Measurements from ENCODE around the gene GDF11.

Gene GDF11

DNA sequence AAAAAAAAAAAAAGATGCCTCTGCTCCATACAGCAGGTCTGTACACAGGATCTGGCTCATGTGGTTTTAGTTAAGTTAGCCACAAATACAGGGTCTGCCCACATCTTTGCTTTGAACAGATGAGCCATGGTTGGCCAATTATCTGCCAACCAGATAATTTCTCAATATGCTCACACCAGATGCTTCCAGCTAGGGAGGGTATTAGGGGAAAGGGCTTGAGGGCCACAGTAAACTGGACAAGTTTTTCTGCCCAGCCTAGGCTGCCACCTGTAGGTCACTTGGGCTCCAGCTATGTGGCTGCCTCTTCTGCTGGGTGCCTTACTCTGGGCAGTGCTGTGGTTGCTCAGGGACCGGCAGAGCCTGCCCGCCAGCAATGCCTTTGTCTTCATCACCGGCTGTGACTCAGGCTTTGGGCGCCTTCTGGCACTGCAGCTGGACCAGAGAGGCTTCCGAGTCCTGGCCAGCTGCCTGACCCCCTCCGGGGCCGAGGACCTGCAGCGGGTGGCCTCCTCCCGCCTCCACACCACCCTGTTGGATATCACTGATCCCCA is 22.0 kb upstream of the GDF11 start:
- DNase-seq (ENCODE audit: extremely low read depth, low read depth), result peak; percentile 84
- TF ChIP-seq, protein P1, sequence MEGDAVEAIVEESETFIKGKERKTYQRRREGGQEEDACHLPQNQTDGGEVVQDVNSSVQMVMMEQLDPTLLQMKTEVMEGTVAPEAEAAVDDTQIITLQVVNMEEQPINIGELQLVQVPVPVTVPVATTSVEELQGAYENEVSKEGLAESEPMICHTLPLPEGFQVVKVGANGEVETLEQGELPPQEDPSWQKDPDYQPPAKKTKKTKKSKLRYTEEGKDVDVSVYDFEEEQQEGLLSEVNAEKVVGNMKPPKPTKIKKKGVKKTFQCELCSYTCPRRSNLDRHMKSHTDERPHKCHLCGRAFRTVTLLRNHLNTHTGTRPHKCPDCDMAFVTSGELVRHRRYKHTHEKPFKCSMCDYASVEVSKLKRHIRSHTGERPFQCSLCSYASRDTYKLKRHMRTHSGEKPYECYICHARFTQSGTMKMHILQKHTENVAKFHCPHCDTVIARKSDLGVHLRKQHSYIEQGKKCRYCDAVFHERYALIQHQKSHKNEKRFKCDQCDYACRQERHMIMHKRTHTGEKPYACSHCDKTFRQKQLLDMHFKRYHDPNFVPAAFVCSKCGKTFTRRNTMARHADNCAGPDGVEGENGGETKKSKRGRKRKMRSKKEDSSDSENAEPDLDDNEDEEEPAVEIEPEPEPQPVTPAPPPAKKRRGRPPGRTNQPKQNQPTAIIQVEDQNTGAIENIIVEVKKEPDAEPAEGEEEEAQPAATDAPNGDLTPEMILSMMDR (IDR thresholded peaks at IDR 0.05; ENCODE audit: low read depth, low read length), result peak; percentile 66

DNA sequence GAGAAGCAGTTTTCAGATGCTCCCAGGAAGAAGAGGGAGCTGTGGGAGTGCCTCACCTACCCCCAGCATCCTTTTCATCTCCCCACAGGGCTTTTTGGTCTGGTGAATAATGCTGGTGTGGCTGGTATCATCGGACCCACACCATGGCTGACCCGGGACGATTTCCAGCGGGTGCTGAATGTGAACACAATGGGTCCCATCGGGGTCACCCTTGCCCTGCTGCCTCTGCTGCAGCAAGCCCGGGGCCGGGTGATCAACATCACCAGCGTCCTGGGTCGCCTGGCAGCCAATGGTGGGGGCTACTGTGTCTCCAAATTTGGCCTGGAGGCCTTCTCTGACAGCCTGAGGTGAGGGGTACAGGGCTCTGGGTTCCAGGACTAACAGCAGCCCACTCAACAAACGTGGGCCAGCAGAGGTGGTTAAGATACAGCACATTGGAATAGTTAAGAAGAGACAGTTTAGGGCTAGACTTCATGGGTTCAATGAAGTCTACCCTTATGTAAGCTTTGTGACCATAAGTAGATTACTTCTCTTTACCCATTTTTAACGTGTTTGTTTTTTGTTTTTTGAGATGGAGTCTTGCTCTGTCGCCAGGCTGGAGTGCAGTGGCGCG is 21.2 kb upstream of the GDF11 start:
- TF ChIP-seq, protein P1 (IDR thresholded peaks at IDR 0.05; ENCODE audit: low read depth, low read length), result no peak
- DNase-seq (ENCODE audit: extremely low read depth, low read depth), result no peak

DNA sequence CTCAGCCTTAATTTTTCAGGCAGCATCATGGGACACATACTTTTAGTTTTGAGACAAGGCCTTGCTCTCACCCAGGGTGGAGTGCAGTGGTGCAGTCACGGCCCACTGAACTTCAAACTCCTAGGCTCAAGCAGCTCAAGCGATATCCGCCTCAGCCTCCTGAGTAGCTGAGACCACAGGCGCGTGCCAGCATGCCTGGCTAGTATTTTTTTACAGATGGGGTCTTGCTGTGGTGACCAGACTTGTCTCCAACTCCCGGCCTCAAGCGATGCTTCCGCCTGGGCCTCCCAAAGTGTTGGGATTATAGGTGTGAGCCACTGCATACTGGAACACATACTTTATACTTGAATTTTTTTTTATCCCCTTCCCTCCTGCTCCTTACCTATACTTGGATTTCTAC is 20.0 kb upstream of the GDF11 start:
- TF ChIP-seq, protein P1 (IDR thresholded peaks at IDR 0.05; ENCODE audit: low read depth, low read length), result no peak
- no peak for DNase-seq (ENCODE audit: extremely low read depth, low read depth)

DNA sequence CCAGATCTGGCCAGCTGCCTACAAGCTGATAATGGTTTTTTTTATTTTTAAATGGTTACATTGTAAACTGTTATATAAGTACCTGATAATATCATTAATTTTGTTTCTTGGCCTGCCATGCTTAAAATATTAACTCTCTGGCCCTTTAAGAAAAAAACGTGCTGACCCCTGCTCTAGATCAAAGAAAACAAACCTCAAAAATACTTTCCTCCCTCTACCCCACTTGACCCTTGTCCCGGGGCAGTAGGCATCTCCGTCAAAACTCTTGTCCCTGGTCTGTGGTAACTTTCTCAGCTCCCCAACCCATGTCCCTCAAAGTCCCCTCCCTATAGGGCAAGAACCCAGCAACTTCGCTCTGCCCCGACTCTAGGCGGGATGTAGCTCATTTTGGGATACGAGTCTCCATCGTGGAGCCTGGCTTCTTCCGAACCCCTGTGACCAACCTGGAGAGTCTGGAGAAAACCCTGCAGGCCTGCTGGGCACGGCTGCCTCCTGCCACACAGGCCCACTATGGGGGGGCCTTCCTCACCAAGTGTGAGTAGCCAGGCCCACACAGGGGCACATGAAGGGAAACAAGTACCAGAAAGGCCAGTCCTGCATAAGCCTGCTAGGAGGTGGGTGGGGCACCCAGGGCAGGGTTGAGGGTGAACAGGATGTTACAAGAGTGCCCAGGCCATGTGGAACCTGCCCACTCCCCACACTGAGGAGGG is 19.3 kb upstream of the GDF11 start:
- TF ChIP-seq, protein P1 (IDR thresholded peaks at IDR 0.05; ENCODE audit: low read depth, low read length), result no peak
- no peak for DNase-seq (ENCODE audit: extremely low read depth, low read depth)

DNA sequence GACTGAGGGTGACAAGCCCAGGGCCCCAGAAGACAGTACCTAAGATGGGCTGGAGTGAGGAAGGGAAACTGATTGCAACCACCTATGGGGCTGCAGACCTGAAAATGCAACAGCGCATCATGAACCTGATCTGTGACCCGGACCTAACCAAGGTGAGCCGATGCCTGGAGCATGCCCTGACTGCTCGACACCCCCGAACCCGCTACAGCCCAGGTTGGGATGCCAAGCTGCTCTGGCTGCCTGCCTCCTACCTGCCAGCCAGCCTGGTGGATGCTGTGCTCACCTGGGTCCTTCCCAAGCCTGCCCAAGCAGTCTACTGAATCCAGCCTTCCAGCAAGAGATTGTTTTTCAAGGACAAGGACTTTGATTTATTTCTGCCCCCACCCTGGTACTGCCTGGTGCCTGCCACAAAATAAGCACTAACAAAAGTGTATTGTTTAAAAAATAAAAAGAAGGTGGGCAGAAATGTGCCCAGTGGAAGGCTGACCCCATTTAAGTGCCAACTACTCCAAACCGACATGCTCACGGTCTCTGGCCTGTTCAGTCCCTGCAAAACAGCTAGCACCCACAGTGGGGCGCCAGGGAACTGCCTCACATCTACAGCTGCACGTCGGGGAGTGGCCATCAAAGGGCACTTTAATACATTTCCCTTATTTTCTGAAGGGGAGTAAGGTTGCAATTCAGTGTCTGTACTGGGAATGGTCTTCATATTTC is 18.5 kb upstream of the GDF11 start:
- DNase-seq (ENCODE audit: extremely low read depth, low read depth), result no peak
- TF ChIP-seq, protein P1 (IDR thresholded peaks at IDR 0.05; ENCODE audit: low read depth, low read length), result peak; percentile 68

DNA sequence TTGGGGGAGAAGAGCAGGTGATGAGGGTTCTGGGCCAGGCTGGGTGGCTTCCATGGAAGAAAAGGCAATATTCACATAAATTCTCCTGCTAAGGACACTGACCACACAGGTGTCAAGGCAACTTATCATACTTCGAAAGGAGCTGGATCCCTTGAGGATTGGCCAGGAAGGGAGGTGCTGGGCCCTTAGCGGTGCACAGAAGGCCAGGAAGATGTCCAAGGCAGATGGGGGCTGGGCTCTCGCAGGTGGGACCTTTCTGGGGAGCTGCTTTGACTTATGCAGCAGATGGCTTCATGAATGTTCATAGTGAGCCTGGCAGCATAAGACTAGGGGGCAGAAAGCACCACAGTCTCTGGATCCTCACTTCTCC is 18.0 kb upstream of the GDF11 start:
- DNase-seq (ENCODE audit: extremely low read depth, low read depth), result no peak
- TF ChIP-seq, protein P1 (IDR thresholded peaks at IDR 0.05; ENCODE audit: low read depth, low read length), result no peak

DNA sequence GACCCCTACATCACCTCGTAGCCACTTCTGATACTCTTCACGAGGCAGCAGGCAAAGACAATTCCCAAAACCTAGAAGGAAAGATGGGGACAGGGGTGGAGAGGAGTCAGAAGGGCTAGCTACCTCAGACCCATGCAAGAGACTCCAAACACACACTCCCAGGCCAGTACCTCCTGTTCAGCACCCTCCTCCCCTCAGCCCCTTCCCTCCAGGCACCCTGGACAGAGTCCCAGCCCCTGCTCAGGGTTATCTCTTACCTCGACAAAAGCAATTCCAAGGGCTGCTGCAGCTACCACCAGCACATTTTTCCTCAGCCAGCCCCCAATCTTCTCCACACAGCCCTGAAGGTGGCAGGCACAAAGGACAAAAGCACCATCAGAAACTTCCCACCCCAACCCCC is 17.4 kb upstream of the GDF11 start:
- no peak for DNase-seq (ENCODE audit: extremely low read depth, low read depth)
- TF ChIP-seq, protein P1 (IDR thresholded peaks at IDR 0.05; ENCODE audit: low read depth, low read length), result no peak

Data from AG09319 (cell line).